Measurements from ENCODE around the gene DOC2A.

The DOC2A gene

DNA sequence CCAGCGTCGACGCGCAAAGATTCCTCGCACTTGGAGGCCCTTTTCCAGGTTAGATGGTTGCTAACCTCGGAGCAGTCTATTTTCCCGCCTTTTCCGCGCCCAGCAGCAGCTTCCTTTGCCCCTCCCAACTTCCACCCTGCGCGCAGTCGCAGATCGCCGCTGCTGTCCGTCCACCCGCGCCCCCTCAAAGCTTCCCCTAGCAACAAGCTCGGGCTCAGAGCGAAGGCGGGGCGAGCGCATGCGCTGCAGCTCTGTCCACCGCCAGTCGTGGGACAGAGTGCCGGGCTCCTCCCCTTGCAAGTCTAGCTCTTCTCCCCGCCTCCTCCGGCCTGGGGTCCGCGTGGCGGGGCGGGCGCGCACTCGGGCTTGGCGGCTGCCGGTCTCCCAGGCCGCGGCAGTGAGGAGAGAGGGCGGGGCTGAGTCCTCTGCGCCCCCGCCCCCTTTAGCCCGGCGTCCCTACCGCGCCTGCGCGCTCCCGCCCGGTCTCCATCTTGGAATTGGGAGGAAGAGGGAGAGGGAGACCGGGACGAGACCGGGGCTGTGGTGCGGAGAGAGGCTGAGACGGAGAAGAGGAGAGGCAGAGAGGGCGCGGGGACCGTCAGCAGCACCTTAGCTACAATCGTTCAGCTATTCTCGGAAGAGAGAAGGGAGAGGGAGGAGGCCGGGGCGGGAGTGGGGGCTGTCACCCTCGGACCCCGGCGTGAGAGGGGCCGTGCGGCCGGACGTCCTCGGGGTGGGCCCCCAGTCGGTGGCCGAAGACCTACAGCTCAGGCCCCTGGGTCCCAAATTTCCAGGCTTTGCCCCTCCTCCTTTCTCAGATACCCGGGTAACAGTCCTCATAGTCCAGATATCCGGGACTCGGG, 37.2 kb downstream of the DOC2A start, which contains the start of gene TAOK2 (continued):
- TF ChIP-seq, protein P1, sequence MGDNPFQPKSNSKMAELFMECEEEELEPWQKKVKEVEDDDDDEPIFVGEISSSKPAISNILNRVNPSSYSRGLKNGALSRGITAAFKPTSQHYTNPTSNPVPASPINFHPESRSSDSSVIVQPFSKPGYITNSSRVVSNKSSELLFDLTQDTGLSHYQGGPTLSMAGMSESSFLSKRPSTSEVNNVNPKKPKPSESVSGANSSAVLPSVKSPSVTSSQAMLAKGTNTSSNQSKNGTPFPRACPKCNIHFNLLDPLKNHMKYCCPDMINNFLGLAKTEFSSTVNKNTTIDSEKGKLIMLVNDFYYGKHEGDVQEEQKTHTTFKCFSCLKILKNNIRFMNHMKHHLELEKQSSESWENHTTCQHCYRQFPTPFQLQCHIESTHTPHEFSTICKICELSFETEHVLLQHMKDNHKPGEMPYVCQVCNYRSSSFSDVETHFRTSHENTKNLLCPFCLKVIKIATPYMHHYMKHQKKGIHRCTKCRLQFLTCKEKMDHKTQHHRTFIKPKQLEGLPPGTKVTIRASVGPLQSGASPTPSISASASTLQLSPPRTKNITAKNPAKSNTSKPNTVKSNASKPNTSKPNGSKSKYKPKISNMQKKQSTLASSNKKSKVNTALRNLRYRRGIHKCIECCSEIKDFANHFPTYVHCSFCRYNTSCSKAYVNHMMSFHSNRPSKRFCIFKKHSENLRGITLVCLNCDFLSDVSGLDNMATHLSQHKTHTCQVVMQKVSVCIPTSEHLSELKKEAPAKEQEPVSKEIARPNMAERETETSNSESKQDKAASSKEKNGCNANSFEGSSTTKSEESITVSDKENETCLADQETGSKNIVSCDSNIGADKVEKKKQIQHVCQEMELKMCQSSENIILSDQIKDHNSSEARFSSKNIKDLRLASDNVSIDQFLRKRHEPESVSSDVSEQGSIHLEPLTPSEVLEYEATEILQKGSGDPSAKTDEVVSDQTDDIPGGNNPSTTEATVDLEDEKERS (tag by site-specific recombination; IDR thresholded peaks at IDR 0.05): no peak
- TF ChIP-seq SP7 (tag by site-specific recombination; IDR thresholded peaks at IDR 0.05) (no peak; the same call in 1 of the 2 replicates), ZNF623 (tag by site-specific recombination; IDR thresholded peaks at IDR 0.05) (no peak; the same call in 1 of the 2 replicates), ZNF473 (tag by site-specific recombination; IDR thresholded peaks at IDR 0.05) (no peak), OVOL3 (tag by site-specific recombination; IDR thresholded peaks at IDR 0.05) (no peak), KLF10 (tag by site-specific recombination; IDR thresholded peaks at IDR 0.05) (peak; percentile 40; the same call in 1 of the 2 replicates), KLF16 (tag by site-specific recombination; IDR thresholded peaks at IDR 0.05) (peak; percentile 76; the same call in 1 of the 2 replicates), ZNF24 (tag by site-specific recombination; IDR thresholded peaks at IDR 0.05) (no peak; the same call in 1 of the 2 replicates), ZNF274 (IDR thresholded peaks at IDR 0.05; ENCODE audit: low read length) (no peak), ZNF274 (tag by site-specific recombination; IDR thresholded peaks at IDR 0.05; ENCODE audit: borderline replicate concordance) (no peak), ZNF701 (tag by site-specific recombination; IDR thresholded peaks at IDR 0.05) (no peak), ZNF785 (tag by site-specific recombination; IDR thresholded peaks at IDR 0.05) (0 out of 2 replicates have a peak, but pooled peaks have one; percentile 6), ZBTB8A (tag by site-specific recombination; IDR thresholded peaks at IDR 0.05) (peak; percentile 72), ZBTB21 (tag by site-specific recombination; IDR thresholded peaks at IDR 0.05) (no peak; the same call in 1 of the 2 replicates), ZNF558 (tag by site-specific recombination; IDR thresholded peaks at IDR 0.05) (no peak), GLIS2 (tag by site-specific recombination; IDR thresholded peaks at IDR 0.05) (peak; percentile 88), ZNF677 (tag by site-specific recombination; IDR thresholded peaks at IDR 0.05) (no peak), ZNF76 (tag by site-specific recombination; IDR thresholded peaks at IDR 0.05; ENCODE audit: borderline replicate concordance, low read depth) (peak; percentile 42; the same call in 1 of the 2 replicates), ZSCAN4 (tag by site-specific recombination; IDR thresholded peaks at IDR 0.05) (no peak), ZNF530 (tag by site-specific recombination; IDR thresholded peaks at IDR 0.05; ENCODE audit: low read depth) (no peak), ZNF2 (tag by site-specific recombination; IDR thresholded peaks at IDR 0.05) (peak; percentile 77), ZNF324 (tag by site-specific recombination; IDR thresholded peaks at IDR 0.05) (no peak), ZNF221 (tag by site-specific recombination; IDR thresholded peaks at IDR 0.05; ENCODE audit: borderline replicate concordance) (no peak), ZFHX2 (tag by site-specific recombination; conservative IDR thresholded peaks at IDR 0.05) (peak; percentile 72), ZNF404 (tag by site-specific recombination; IDR thresholded peaks at IDR 0.05) (no peak), ZNF146 (tag by site-specific recombination; IDR thresholded peaks at IDR 0.05) (no peak), BCL11A (tag by site-specific recombination; IDR thresholded peaks at IDR 0.05; ENCODE audit: low read depth) (no peak), ZBTB11 (tag by site-specific recombination; conservative IDR thresholded peaks at IDR 0.05; ENCODE audit: low read depth) (no peak; the same call in 1 of the 2 replicates), MYNN (tag by site-specific recombination; IDR thresholded peaks at IDR 0.05; ENCODE audit: borderline replicate concordance) (no peak), YY2 (tag by site-specific recombination; IDR thresholded peaks at IDR 0.05) (peak; percentile 75), ZNF398 (tag by site-specific recombination; IDR thresholded peaks at IDR 0.05) (peak; percentile 28; the same call in 1 of the 2 replicates), ZNF366 (tag by site-specific recombination; conservative IDR thresholded peaks at IDR 0.05) (0 out of 2 replicates have a peak, but pooled peaks have one; percentile 40)
